Astrocyte (in vitro differentiated cells and primary cell): Measurements from ENCODE around the gene CWH43.
"Not testable (repeated sequence)": the region's sequence is repeated elsewhere in the genome, so short reads cannot be mapped to it uniquely, and the experiment has no call there.

Experiments used
- CTCF ChIP-seq: IDR thresholded peaks from 2 replicates; pipeline ENCODE4 v1.5.1; 2011; ENCODE audit warnings: low read depth, mild to moderate bottlenecking, inconsistent platforms, low read length, moderate library complexity; ENCODE audit not compliant: insufficient read depth
- EZH2 ChIP-seq: IDR thresholded peaks from 2 replicates; pipeline ENCODE4 v1.6.1; 2012; ENCODE audit warnings: mild to moderate bottlenecking, low read length, inconsistent platforms; ENCODE audit not compliant: insufficient read depth

GRCh38 chr4:49072196-49072595 lies 86.1 kb downstream of the CWH43 start:
- not testable (repeated sequence) for TF ChIP-seq CTCF, EZH2
